Dendritic cell treated with granulocyte-macrophage colony-stimulating factor and Interleukin-4, amounts not matched to agents 40 ng/mL and 50 ng/mL, for 4 days (primary cell): ENCODE data around the gene TJP2.
A peak's percentile ranks its signal among the peaks of the same experiment; 100 is the strongest.

Experiments
- H3K27ac Mint-ChIP-seq: one replicate; pipeline ENCODE4 v1.8.0; 2022; ENCODE audit warnings: mild to moderate bottlenecking, mixed read lengths
- H3K27me3 Mint-ChIP-seq: one replicate; pipeline ENCODE4 v1.8.0; 2022; ENCODE audit warnings: mild to moderate bottlenecking, mixed read lengths
- H3K36me3 Mint-ChIP-seq: one replicate; pipeline ENCODE4 v1.8.0; 2022; ENCODE audit warnings: low read depth, mixed read lengths
- H3K4me1 Mint-ChIP-seq: one replicate; pipeline ENCODE4 v1.8.0; 2022; ENCODE audit warnings: low read depth, mixed read lengths
- H3K4me3 Mint-ChIP-seq: one replicate; pipeline ENCODE4 v1.8.0; 2022; ENCODE audit warnings: mild to moderate bottlenecking, moderate library complexity, mixed read lengths
- H3K9me3 Mint-ChIP-seq: one replicate; pipeline ENCODE4 v1.8.0; 2022; ENCODE audit warnings: mixed read lengths
- intact Hi-C: fragments of 100-400 bp; cut with micrococcal nuclease; formaldehyde crosslinking; loops from one replicate; pipeline ENCODE4 v1.15.0; 2022

The TJP2 gene

GRCh38 chr9:69173891-69174615 is at the start of gene TJP2:
Gene TJP2 (plus strand): TSS chr9:69174277. CDS start chr9:69174373, 96 bp downstream.
- peaks cover 8% of the 10 kb centered on the region for H3K36me3 Mint-ChIP-seq
- H3K27ac Mint-ChIP-seq = peak within 1 kb of the TSS; percentile 91
- peaks cover 59% of the 10 kb centered on the region for H3K4me1 Mint-ChIP-seq
- intact Hi-C loops = loop anchor here (10.0 kb wide), 1 partner anchor 501 kb away; the partner anchor contains the start of gene APBA1
- peak within 1 kb of the TSS; percentile 95 for H3K4me3 Mint-ChIP-seq
- H3K9me3 Mint-ChIP-seq = no peaks in the 10 kb centered on the region
- H3K27me3 Mint-ChIP-seq = no peaks in the 10 kb centered on the region

DNA sequence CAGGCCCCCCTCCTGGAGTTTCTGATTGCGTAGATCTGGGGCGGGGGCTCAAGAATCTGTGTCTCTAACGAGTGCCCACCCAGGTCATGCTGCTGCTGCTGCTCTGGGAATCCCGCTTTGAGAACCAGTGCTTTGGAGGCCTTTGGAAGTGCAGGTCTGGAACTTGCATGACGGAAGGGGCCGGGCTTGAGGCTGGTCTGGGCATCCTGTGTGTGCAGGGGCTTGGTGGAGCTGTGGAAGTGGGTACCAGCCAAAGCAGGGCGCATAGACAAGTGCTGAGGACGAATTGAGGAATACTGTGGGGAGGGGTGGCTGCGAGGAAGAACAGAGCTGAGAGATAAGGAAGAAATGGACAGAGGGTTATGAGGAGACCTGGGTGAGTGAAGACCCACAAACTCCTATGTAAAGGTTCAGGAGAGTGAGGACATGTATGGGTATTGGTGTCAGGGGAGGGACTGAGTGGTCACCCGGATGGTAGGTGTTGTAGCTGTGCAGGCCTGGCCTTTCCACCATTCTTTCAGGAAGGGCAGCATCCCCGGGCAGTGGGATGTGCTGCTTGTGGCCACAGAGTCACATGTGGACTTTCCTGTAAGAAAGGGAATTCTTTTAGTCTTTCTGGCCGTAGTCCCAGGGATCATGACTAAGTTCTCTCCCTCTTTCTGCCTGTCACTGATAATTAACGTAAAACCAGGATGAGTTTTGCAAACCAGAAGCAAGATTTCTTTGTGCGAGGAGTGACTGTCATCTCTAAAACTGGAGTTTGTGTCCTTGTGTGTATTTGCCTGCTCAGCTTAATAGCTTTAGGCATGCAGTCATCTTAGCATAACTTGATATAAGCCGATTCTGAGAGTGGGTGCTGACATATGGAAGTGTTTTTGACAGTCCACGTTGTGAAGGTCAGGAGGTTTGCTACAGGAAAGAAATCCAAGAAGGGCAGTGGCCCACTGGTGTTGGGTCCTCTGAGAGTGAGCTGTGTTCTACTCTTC is 43.3 kb upstream of the TJP2 start:
- H3K27ac Mint-ChIP-seq = no peak overlapping the region
- intact Hi-C loops = loop anchor here (1.0 kb wide), 1 partner anchor 8 kb away; no protein-coding TSS in a partner anchor
- no peaks in the 10 kb centered on the region for H3K36me3 Mint-ChIP-seq
- no peaks in the 10 kb centered on the region for H3K27me3 Mint-ChIP-seq
- H3K4me3 Mint-ChIP-seq = no peak overlapping the region
- H3K9me3 Mint-ChIP-seq = no peaks in the 10 kb centered on the region
- no peaks in the 10 kb centered on the region for H3K4me1 Mint-ChIP-seq

DNA sequence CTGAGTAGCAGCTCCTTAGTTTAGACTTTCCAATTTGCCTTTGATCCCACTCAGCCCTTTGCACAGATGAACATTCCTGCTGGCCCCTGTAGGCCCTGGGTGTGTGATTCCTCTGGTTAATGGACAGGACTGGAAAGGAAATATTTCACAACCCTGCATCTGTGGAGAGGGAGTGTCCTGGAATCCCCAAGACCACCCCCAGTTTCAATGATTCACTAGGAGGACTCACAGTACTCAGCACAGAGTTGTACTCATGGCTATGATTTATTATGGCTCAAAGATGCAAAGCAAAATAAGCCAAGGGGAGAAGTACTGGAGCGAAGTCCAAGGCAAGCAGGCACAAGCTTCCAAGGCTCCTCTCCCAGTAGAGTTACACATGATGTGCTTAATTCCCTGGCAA is 42.4 kb upstream of the TJP2 start:
- Mint-ChIP-seq H3K27me3 (no peaks in the 10 kb centered on the region), H3K4me1 (no peaks in the 10 kb centered on the region), H3K4me3 (no peak overlapping the region), H3K27ac (no peak overlapping the region), H3K36me3 (no peaks in the 10 kb centered on the region), H3K9me3 (no peaks in the 10 kb centered on the region)
- intact Hi-C loops = no loop called here

- no peak overlapping the region for H3K4me3 Mint-ChIP-seq
- intact Hi-C loops = no loop called here
- H3K4me1 Mint-ChIP-seq = no peaks in the 10 kb centered on the region
- no peaks in the 10 kb centered on the region for H3K36me3 Mint-ChIP-seq
- no peak overlapping the region for H3K27ac Mint-ChIP-seq
- H3K9me3 Mint-ChIP-seq = no peaks in the 10 kb centered on the region
- no peaks in the 10 kb centered on the region for H3K27me3 Mint-ChIP-seq
These were observed 41.7 kb upstream of the TJP2 start for GRCh38 chr9:69132361-69132760.

DNA sequence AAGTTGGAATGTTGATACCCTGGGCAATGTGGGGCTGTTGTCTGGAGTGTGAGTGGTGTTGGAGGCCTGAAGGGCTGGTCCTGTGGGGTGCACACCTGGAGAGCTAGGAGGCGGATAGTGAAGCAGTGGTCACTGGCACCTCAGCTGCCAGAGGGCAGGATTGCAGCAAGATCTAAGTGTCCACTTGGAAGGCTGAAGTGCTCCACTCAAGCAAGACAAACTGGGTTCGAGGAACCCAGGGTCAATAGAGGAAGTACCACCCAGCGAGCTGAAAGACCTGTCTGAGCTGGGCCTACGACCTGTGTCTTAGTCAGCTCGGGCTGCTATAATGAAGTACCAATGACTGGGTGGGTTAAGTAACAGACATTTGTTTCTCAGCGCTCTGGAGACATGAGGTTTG is 39.7 kb upstream of the TJP2 start:
- no peaks in the 10 kb centered on the region for H3K4me1 Mint-ChIP-seq
- H3K9me3 Mint-ChIP-seq = no peaks in the 10 kb centered on the region
- intact Hi-C loops = no loop called here
- no peaks in the 10 kb centered on the region for H3K27me3 Mint-ChIP-seq
- H3K4me3 Mint-ChIP-seq = no peak overlapping the region
- no peak overlapping the region for H3K27ac Mint-ChIP-seq
- H3K36me3 Mint-ChIP-seq = no peaks in the 10 kb centered on the region

DNA sequence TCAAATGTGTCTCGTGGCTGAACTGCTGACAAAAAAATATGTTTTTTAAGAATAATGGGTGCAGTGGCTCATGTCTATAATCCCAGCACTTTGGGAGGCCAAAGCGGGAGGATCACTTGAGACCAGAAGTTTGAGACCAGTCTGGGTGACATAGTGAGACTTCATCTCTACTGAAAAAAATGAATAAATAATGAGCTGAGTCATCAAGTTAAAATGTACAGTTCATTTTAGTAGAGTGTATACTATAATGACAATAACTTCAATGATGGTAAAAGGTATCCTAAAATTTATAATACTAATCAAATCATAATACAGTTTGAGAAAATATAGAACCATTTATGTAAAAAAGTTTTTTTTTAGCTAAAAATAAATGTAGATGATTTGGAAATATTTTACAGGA is 37.9 kb upstream of the TJP2 start:
- Mint-ChIP-seq H3K9me3 (no peaks in the 10 kb centered on the region), H3K36me3 (no peaks in the 10 kb centered on the region), H3K27ac (no peak overlapping the region), H3K4me1 (no peaks in the 10 kb centered on the region), H3K4me3 (no peak overlapping the region), H3K27me3 (no peaks in the 10 kb centered on the region)
- intact Hi-C loops = no loop called here

DNA sequence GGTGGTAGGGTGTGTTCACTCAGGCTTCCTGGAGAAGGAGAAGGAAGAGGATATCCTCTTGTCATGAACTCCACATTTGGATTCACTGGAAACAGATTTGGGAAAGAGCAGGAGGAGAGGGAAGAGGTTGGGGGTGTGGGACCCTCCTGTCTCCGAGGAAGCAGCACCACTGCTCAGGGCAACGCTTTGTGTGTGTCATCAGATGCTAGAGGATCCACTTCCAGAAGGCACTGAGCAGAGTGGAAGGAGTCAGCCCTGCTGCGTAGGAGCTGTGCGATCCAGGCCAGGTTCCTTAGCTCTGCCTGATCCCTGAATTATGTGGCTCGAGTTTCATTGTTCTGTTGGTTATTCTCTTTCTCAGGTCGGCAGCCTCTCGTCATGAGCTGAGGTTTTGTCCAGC is 37.3 kb upstream of the TJP2 start:
- Mint-ChIP-seq H3K9me3 (no peaks in the 10 kb centered on the region), H3K27me3 (no peaks in the 10 kb centered on the region), H3K4me1 (peaks cover under 1% of the 10 kb centered on the region), H3K4me3 (no peak overlapping the region), H3K36me3 (no peaks in the 10 kb centered on the region), H3K27ac (no peak overlapping the region)
- intact Hi-C loops = no loop called here

DNA sequence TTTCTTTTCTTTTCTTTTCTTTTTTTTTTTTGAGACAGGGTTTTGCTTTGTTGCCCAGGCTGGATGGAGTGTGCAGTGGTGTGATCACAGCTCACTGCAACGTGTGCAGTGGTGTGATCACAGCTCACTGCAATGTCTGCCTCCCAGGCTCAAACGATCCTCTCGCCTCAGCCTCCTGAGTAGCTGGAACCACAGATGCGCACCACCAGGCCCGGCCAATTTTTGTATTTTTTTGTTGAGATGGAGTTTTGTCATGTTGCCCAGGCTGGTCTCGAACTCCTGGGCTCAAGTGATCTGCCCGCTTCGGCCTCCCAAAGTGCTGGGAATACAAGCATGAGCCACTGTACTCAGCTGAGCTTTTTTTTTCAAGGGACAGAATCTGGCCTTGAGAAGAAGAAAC is 36.8 kb upstream of the TJP2 start:
- no peaks in the 10 kb centered on the region for H3K36me3 Mint-ChIP-seq
- no peak overlapping the region for H3K27ac Mint-ChIP-seq
- intact Hi-C loops = no loop called here
- no peaks in the 10 kb centered on the region for H3K9me3 Mint-ChIP-seq
- no peak overlapping the region for H3K4me3 Mint-ChIP-seq
- H3K4me1 Mint-ChIP-seq = peaks cover 6% of the 10 kb centered on the region
- no peaks in the 10 kb centered on the region for H3K27me3 Mint-ChIP-seq

- Mint-ChIP-seq H3K4me3 (no peak overlapping the region), H3K4me1 (peaks cover 8% of the 10 kb centered on the region), H3K27ac (no peak overlapping the region), H3K36me3 (no peaks in the 10 kb centered on the region), H3K27me3 (no peaks in the 10 kb centered on the region), H3K9me3 (no peaks in the 10 kb centered on the region)
- intact Hi-C loops = no loop called here
These were observed 34.5 kb upstream of the TJP2 start for GRCh38 chr9:69139596-69139995.

DNA sequence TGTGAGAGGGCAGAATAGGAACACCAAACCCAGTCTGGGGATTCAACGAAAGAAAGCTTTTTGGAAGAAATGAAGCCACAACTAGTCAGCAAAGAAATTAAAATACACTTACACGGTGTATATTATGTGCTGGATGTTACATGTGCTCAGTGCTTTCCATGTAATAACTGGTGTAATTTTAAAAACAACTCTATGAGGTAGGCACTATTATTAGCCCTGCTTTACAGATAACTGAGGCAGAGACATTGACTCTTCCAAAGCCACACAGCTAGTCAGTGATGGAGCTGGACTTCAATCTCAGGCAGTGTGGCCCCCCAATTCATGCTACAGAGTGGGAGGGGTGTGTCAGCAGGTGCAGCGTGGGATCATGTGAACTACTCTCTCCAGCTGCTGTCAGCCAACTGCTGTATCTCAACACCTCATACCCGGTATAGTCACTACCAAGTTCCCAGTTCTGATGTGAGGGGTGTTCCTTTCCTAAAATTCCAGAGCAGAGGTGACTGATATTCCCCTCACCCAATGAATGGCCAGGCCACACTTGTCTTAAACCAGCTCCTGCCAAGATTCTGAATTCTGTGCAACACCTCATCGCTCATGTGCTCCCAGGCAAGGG is 33.8 kb upstream of the TJP2 start:
- Mint-ChIP-seq H3K9me3 (no peaks in the 10 kb centered on the region), H3K27ac (no peak overlapping the region), H3K27me3 (no peaks in the 10 kb centered on the region), H3K4me1 (peaks cover 8% of the 10 kb centered on the region), H3K36me3 (no peaks in the 10 kb centered on the region), H3K4me3 (no peak overlapping the region)
- intact Hi-C loops = no loop called here

DNA sequence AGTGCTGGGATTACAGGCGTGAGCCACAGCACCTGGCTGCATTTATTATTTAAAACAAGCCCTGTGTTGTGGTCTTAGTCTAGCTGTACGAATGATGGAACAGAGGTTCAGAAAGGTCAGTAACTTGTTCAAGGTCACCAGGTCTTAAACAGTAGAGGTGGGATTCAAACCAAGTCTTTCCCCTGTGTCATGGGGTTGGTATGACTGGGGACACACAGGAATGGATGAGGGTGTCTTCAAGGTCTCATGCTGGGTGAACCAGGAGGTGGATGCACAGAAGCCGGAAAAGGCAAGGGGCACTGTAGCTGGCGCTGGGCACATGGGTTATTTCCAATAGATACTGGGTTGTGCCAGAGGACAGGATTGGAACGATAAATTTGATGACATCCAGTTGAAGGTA is 32.2 kb upstream of the TJP2 start:
- Mint-ChIP-seq H3K4me1 (peaks cover 8% of the 10 kb centered on the region), H3K36me3 (no peaks in the 10 kb centered on the region), H3K4me3 (no peak overlapping the region), H3K9me3 (no peaks in the 10 kb centered on the region), H3K27ac (peak overlapping the region; percentile 35), H3K27me3 (no peaks in the 10 kb centered on the region)
- intact Hi-C loops = no loop called here

GRCh38 chr9:69143291-69143690 is 30.8 kb upstream of the TJP2 start:
- no peaks in the 10 kb centered on the region for H3K36me3 Mint-ChIP-seq
- no peak overlapping the region for H3K4me3 Mint-ChIP-seq
- H3K4me1 Mint-ChIP-seq = peaks cover 8% of the 10 kb centered on the region
- H3K9me3 Mint-ChIP-seq = no peaks in the 10 kb centered on the region
- intact Hi-C loops = no loop called here
- no peaks in the 10 kb centered on the region for H3K27me3 Mint-ChIP-seq
- no peak overlapping the region for H3K27ac Mint-ChIP-seq

GRCh38 chr9:69145144-69145715 is 28.8 kb upstream of the TJP2 start:
- Mint-ChIP-seq H3K4me1 (peaks cover 8% of the 10 kb centered on the region), H3K27ac (no peak overlapping the region), H3K36me3 (no peaks in the 10 kb centered on the region), H3K4me3 (no peak overlapping the region), H3K27me3 (no peaks in the 10 kb centered on the region), H3K9me3 (no peaks in the 10 kb centered on the region)
- intact Hi-C loops = no loop called here
